Muscle of back (tissue), 11 donors: ENCODE measurements around the gene CNOT6. TPM values are rescaled to one million over a fixed set of nuclear protein-coding genes. Genes with fewer than 3 reads are reported as not detected.
A peak's percentile ranks its signal among the peaks of the same experiment; 100 is the strongest.

Experiments used
- DNase-seq, 3 donors: peaks; one replicate each; pipeline versions ENCODE4 v3.0.0 to v3.0.0-alpha.2; 2013
- polyA plus RNA-seq, 10 donors: library from polyadenylated mRNA; unstranded; fragments of 120-200 nt; gene quantifications; one replicate each; pipeline ENCODE4 v1.2.1, GENCODE V29; 2013; ENCODE audit not compliant: insufficient read length in 10 of 10

The CNOT6 gene
- polyA plus RNA-seq, 10 donors: 20.2 to 32.6 (median 26.4) TPM

DNA sequence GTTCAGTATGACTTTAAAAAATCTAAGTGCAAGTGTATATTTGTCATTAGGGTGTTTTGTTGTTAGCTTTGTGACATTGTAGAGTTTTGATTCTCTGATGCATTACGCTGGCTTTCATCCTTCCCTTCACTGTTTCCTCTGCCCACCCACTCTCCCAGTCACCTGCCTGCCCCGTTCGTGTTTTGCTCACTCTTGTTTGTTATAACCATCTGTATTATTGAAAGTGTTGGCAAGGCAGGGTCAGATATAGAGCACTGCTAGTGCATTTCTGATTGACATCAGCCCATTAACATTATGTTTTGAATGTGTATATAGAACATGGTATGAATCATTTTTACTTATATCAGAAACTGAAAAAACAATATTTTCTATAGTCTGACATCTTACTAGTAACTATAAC, 69.8 kb downstream of the CNOT6 start:
- DNase-seq: no peak

DNA sequence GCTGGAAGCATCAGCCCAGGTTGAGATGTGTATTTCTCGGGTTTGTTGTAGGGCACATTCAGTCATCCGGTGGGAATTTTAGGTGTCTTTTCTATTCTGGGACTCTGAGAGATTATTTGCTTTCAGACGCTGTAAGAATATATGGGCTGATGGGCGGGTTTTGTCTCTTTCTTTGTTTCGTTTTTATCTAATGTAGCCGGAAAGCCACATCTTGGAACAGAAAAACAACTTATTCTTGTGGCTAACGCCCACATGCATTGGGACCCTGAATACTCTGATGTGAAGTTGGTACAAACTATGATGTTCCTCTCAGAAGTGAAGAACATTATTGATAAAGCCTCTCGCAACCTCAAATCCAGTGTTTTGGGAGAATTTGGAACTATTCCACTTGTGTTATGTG, 74.7 kb downstream of the CNOT6 start:
- no peak for DNase-seq

DNA sequence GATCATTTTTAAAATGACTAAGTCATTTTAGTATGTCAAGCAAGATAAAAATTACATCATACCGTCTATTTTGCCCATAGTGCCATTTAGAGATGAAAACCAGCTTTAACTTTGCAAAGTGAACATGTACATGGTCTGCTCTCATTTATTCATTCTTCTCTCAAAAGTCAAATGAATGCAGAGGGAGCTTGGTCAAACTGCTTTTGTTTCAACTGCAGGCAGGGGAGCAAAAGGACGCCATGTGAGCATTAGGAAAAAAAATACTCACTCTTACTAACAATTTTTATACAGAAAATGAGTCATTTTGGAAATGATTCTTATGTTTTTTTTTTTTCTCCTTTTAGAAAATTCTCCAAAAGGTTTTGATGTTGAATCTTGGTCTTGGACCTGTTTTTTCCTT, 81.4 kb downstream of the CNOT6 start:
- DNase-seq: no peak

DNA sequence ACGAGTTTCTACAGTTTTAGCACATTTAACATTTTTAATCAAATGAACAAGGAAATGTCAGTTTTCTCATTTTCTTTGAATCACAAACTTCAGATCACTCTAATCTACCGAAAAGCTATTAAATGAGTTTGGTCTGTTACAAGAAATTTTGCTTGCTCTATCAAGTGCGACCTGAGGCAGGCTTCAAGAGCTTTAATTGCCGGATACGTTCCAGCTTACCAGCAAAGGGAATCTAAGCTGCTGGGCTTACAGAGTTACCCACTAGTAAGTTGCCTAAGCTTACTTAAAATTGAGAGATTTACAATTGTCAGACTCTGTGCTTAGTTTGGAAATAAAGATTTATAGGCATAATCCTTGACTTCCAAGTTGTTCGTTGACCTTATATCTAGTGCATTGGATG, 86.5 kb downstream of the CNOT6 start:
- no peak for DNase-seq

DNA sequence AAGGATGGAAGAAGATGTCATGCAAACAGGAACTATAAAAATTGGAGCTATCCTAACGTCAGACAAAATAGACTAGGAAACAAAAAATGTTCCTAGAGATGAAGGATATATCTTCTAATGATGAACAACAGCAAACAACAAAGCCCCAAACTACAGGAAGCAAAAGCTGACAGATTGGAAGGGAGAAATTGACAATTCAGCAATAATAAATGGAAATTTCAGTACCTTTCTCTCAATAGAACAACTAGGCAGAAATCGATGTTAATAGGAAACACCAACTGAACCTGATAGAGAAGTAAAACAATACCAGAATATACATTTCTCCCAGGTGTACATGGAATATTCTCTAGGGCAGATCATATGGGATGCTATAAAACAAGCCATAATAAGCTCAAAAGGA, 89.6 kb downstream of the CNOT6 start:
- DNase-seq: no peak

DNA sequence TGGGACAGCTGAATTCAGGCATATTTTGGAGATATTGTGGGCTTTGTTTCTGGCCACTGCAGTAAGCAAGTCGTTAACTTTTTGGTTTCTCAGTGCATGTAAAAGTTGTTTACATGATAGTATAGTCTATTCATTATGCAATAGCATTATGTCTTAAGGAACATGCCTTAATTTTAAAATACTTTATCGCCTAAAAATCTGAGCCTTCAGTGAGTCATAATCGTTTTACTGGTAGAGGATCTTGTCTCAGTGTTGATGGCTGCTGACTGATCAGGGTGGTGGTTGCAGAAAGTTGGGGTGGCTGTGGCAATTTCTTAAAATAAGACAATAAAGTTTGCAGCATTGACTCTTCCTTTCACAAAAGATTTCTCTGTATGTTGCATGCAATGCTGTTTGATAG, 92.0 kb downstream of the CNOT6 start:
- no peak for DNase-seq

DNA sequence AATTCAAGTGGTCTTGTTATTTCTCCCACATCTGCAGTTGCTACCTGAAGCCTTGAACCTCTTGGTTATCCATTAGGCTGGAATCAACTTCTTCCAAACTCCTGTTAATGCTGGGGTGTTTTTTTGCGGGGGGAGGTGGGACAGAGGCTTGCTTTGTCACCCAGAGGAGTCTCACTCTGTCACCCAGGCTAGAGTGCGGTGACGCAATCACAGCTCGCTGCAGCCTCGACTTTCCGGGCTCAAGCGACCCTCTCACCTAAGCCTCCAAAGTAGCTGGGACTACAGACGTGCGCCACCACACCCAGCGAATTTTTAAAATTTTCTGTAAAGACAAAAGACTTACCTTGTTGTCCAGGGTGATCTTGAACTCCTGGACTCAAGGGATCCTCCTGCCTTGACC, 92.7 kb downstream of the CNOT6 start:
- DNase-seq: no peak

DNA sequence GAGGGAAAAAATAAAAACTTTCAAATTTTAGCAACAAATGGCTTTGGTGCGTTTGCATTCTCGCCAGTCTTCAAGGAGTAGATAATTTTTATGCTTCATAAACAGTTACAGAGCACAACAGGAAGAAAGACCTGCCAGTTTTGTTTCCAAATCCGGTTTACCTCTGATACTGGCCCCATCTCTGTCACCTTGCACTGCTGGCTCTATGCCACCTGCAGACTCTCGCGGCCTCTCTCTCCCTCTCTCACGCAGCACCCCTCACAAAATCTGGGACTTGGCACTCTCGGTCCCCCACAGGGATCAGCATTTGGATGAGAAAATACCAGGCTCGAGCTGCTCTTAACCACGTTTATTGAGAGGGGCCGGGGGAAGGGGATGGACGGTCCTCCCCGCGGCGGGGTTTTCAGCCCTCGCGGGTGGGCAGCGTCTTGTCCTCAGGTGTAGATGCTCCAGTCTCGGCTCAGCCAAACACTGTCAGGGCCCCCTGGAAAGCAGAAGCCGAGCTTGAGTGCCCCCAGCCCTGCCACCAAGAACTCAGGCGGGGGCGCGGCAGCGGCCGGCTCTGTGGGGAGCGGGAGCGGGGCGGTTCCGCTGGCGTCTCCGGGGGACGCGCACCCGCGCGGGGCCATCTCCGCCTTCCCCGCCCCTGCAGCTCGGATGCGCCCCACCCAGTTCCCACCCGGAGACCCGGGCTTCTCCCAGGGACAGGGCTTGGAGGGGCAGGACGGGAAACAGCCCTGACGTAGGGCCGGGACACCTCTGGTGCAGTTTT, 95.8 kb downstream of the CNOT6 start:
- peak in 1 of 3 donors; percentile 40 for DNase-seq

DNA sequence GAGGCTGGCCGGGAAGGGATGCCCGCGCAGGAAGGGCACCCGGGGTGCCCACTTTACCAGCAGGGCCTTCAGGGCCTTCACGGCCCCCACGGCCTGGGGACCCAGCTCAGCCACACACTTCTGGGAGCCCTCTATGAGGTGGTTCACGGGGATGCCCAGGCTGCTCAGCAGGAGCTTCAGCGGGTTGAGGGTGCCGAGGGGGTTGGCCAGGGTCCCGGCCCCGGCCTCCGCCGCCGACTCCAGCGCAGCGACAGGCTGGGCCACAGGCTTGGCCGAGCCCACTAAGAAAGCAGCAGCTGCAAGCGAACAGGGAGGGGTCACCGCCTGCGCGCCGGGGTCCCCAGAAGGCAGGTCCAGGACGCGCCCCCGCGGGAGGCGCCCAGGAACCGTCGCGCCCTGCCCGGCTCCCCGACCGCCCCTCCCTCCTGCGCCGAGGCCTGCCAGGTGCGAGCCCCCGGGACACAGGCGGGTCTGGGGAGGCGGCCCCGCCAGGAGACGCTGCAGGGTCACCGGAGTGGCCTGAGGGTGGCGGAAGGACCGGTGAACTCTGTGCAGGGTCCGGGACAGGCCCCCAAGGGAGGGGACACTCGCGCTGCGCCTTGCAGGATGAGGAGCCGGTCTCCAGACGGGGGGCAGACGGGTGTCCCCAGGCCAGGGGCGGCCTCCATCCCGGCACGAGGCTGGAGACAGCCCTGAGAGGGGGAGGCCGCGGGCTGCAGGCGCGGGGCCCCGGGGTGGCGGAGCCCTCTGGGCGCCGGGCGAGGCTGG, 96.5 kb downstream of the CNOT6 start:
- DNase-seq: peak; percentile 6 to 67 (median 12)

DNA sequence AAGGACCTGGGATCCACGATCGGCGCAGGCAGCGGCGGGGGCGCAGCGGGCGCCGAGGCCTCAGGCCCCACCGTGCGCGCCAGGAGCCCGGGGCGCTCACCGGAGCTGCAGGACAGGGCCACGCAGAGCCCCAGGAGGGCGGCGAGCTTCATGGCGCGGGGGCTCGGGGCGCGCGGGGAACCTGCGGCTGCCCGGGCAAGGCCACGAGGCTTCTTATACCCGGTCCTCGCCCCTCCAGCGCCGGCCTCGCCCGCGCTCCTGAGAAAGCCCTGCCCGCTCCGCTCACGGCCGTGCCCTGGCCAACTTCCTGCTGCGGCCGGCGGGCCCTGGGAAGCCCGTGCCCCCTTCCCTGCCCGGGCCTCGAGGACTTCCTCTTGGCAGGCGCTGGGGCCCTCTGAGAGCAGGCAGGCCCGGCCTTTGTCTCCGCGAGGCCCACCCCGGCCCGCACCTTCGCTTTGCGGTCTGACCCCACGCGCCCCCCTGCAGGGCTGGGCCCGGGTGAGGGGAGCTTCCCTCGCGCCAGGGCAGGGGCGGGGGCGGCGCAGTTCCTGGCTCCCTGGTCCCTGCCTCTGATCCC, 97.2 kb downstream of the CNOT6 start, which contains the start of gene SCGB3A1:
SCGB3A1 (minus strand) TSS at position 189 of the 577 bp plus-strand sequence; CDS start at position 152, 37 bp downstream.
- peak in 1 of 3 donors; percentile 49 for DNase-seq

DNA sequence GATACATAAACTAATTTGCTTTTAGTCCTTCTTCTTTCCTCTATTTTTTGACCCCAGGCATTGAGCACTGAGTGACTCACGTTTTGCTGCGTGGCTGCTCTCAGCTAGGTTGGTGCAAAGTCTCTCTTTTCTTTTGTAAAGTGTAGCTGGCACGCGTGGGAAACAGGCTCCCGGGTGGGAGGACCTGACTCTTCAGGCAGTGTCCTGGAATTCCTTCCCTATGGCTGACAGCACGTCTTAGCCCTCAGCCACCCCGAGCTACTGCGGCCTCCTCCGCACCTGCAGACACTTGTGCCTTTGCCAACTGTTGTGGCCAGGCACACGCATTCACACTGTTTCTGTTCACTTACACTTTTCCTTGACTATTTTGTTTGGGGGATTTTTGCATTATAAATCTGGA, 98.0 kb downstream of the CNOT6 start:
- no peak for DNase-seq

DNA sequence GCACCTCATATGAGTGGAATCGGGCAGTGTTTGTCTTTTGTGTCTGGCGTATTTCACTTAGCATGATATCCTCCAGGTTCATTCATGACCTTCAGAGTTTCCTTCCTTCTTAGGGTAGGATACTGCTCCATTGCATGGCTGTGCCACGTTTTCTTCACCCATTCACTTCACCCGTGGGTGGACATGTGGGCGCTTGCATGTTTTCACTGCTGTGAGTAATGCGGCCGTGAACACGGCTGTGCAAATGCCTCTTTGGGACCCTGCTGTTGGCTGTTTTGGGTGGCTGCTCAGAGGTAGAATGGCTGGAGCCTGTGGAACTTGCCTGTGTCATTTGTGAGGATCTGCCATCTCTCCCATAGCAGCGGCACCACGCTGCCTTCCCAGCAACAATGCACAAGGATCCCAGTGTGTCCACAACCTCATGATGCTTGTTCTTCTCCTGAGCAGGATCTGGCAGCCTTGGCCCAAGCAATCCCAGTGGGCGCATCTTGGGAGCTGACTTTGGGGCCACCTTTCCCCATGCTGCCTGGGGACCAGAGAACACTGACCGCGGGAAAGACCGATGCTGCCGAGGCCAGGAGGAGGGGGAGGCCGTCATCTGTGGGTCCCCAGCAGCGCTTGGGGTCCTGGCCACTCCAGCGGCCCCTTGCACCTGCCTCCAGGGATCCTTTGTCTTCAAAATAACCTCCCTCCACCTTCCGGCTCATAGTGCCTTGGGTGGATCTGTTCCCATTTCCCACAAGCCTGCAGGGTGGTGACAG, 99.4 kb downstream of the CNOT6 start:
- no peak for DNase-seq

DNA sequence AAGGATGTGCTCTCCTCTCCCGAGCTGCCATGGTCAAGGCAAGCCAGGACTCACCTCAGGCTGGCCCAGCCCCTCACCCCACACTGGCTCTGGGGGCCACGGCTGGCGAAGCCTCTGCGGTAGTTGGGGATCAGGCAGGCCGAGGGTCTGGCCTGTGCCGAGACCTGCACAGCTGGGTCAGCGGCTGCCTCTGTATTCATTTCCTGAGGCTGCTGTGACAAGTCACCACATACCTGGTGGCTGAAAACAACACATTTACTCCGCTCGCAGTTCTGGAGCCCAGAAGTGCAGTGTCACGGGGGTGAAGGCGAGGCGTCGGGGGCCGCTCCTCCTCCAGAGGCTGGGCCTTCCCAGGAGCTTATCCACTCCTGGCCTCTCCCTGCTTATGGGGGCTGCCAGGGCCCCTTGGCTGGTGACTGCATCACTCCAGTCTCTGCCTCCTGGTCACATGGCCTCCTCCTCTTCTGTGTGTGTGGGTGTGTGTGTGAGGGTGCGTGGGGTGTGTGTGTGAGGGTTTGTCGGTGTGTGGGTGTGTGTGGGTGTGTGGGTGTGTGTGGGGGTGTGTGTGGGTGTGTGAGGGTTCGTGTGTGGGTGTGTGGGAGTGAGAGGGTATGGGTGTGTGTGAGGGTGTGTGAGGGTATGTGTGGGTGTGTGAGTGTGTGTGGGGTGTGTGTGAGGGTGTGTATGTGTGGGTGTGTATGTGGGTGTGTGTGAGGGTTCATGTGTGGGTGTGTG, 100.3 kb downstream of the CNOT6 start:
- DNase-seq: no peak

DNA sequence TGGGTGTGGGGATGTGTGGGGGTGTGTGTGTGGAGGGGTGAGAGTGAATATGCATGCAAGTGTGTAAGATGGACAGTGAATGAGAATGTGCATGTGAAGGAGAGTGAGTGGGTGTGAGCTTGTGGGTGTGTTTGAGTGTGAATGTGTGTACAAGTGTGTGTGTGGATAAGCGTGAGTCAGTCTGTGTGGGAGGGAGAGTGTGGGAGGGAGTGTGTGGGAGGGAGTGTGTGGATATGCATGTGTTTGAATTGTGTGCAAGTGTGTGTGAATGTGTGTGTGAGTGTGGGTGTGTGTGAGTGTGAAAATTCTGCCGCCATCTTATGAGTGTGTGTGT, 100.8 kb downstream of the CNOT6 start:
- no peak for DNase-seq

DNA sequence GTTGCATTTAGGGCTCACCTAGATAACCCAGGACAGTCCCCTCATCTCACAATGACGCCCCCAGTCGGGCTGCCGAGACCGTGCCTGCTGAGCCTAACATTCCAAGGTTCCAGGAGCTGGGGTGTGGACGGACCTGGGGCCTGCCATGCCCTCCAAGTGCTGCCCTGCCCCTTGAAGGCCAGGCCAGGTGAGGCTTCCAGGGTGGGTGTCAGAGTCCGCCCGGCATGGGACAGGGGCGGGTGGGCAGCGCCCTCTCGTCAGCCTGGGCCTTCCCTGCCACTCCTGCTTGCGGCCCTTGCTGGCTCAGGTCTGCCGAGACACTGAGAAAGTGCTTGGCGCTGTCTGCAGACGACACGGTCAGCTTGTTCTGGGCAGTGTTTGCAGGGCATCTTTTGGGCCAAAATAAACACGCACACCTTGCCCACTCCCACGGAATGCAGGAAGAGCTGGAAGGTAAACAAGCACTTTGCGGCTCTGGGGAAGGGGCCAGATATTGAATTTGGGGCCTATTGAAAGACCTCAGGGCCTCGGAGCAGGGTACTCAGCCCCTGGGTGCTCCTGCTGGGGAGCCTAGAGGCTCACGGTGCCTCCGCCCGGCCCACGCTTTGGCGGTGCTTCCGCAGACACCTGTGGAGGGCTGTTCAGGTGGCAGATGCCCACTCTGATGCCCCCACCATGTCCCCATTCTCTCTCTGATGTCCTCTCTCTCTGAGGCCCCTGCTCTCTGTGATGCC, 101.4 kb downstream of the CNOT6 start:
- DNase-seq: no peak

DNA sequence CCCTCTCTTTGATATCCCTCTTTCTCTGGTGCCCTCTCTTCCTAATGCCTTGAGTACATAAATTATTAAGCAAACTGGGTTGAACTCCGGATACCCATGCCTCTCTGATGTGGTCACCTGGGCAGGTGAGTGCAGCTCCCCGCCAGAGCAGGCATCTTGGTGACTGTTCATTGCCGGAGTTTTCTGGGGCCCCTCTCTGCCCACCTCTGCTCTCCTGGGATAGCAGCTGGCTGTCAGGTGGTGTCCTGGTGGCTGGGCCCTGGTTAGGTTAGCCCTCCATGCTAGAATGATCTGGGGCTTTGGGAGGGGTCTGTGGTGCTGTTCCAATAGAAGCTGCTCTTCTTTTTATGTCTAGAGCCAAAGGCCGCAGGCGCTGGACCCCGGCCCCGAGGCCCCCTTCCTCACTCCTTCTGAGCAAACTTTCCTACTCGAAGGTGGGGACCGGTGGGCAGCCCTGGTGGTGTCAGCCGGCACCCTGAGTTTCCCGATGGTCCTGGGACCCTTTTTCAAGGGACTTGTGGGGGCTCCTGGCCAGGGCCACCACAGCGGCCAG, 102.0 kb downstream of the CNOT6 start:
- no peak for DNase-seq

DNA sequence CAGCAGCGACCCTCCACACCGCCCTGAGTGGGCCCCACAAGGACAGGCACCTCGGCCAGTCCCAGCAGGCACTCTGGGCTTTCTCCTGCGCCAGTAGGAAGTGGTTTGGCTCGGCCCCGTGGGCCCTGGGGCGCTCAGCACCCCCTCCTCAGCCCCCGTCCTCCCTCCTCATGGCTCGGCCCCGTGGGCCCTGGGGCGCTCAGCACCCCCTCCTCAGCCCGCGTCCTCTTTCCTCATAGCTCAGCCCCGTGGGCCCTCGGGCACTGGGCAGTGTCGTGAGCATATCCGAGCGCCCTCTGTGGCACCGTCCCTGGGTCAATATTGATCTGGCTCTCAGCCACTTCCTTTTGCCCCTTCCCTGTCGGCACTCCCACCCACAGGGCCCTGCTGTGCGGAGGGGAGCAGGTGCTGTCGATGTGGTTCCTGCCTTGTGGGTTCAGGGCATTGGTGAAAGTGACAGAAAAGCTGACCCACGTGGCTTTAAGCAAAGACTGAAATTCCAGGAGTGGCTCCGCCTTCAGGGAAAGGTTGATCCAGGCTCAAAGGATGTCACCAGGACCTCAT, 102.6 kb downstream of the CNOT6 start:
- no peak for DNase-seq

DNA sequence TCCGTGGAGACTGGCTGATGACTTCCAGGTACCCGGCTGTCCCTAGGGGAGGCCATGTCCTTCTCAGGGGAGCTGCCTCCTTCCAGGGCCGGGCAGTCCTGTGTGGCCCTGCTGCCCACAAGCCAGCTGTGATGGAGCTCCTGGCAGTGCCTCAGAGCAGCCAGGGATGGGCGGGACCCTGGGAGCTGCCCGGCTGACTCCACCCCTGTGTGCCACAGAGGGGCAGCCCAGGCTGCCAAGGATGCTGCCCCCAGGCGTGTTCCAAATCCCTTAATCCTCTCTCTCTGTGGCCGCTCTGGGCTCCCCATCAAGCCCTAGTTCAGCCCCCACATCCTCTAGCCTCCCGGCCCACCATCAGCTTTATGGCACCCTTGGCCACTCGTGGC, 104.1 kb downstream of the CNOT6 start:
- no peak for DNase-seq

DNA sequence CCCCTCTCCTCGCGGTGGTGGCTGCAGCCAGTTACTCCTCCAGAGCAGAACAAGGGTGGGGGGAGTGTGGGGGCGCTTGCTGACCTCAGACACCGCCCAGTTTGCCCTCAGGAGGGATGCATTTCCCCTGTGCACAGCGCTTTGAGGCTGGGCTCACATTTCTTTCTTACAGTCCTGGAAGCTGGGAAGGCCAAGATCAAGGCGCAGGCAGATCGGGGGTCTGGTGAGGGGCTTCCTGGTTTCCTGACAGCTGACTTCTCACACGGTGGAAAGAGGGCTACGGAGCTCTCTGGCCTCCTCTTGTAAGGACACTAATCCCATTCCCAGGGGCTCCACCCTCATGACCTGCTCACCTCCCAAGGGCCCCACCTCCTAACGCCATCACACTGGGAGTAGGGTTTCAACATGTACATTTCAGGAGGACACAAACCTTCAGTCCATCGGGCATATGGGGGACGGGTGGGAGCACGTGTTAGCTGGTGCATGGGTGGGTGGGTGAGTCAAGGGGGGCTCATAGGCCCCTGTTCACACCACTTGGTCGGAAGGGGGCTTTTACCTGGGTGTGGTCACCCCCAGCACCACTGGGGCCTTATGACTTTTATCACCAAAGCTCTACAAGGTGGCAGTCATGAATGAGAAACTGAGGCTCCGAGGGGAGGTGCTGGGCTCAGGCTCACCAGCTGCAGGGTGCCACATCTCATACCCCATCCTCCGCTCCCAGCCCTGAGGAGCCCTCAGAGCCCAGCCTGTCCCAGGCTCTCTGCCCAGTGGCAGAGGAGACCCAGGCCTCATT, 104.8 kb downstream of the CNOT6 start:
- no peak for DNase-seq

DNA sequence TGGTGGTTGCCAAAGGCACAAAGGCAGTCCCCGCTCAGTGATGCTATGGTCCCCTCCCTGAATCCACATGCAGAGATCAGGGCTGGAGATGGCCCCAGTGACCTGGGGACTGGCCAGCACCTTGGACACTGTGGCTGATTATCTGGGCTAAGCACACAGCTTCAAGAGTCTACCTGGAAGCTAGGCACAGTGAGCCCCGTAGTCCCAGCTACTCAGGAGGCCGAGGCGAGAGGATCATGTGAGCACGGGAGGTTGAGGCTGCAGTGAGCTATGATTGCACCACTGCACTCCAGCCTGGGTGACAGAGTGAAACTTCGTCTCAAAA, 105.4 kb downstream of the CNOT6 start:
- no peak for DNase-seq
